ENCODE results near the gene ACVR1B. TPM values are rescaled to one million over a fixed set of nuclear protein-coding genes. Genes with fewer than 3 reads are reported as not detected.
A peak's percentile ranks its signal among the peaks of the same experiment; 100 is the strongest.

The ACVR1B gene
- total RNA-seq, 1 donor from 2014 or later = 23.4 TPM

DNA sequence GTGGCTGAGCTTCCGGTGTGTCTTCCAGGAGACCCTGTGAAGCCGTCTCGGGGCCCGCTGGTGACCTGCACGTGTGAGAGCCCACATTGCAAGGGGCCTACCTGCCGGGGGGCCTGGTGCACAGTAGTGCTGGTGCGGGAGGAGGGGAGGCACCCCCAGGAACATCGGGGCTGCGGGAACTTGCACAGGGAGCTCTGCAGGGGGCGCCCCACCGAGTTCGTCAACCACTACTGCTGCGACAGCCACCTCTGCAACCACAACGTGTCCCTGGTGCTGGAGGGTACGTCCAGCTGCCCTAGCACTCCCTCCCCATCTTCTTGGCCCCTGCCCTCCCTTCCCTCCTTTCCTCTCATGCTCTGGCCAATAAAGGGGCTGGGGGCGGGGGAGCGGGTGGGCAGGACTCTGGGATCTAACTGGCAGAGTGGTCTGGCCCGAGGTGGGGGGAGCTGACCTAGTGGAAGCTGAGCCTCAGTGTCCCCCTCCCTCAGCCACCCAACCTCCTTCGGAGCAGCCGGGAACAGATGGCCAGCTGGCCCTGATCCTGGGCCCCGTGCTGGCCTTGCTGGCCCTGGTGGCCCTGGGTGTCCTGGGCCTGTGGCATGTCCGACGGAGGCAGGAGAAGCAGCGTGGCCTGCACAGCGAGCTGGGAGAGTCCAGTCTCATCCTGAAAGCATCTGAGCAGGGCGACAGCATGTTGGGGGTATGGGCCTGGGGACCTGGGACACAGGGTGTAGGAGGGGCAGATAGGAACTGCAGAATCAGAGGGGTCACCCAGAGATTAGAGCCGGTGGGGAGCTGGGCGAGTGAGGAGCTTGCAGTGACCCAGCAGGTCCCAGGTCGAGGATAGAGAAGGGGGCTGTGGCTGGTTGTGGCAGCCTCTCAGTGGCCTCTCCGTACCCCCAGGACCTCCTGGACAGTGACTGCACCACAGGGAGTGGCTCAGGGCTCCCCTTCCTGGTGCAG lies 38.1 kb upstream of the ACVR1B start:
- DNase-seq (ENCODE audit: low read depth) = no peak
- H3K4me3 ChIP-seq (ENCODE audit: low read depth, low read length) = no peak overlapping the region
- TF ChIP-seq, protein P1, sequence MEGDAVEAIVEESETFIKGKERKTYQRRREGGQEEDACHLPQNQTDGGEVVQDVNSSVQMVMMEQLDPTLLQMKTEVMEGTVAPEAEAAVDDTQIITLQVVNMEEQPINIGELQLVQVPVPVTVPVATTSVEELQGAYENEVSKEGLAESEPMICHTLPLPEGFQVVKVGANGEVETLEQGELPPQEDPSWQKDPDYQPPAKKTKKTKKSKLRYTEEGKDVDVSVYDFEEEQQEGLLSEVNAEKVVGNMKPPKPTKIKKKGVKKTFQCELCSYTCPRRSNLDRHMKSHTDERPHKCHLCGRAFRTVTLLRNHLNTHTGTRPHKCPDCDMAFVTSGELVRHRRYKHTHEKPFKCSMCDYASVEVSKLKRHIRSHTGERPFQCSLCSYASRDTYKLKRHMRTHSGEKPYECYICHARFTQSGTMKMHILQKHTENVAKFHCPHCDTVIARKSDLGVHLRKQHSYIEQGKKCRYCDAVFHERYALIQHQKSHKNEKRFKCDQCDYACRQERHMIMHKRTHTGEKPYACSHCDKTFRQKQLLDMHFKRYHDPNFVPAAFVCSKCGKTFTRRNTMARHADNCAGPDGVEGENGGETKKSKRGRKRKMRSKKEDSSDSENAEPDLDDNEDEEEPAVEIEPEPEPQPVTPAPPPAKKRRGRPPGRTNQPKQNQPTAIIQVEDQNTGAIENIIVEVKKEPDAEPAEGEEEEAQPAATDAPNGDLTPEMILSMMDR (conservative IDR thresholded peaks at IDR 0.05; ENCODE audit: low read depth, low read length) = peak; percentile 3

DNA sequence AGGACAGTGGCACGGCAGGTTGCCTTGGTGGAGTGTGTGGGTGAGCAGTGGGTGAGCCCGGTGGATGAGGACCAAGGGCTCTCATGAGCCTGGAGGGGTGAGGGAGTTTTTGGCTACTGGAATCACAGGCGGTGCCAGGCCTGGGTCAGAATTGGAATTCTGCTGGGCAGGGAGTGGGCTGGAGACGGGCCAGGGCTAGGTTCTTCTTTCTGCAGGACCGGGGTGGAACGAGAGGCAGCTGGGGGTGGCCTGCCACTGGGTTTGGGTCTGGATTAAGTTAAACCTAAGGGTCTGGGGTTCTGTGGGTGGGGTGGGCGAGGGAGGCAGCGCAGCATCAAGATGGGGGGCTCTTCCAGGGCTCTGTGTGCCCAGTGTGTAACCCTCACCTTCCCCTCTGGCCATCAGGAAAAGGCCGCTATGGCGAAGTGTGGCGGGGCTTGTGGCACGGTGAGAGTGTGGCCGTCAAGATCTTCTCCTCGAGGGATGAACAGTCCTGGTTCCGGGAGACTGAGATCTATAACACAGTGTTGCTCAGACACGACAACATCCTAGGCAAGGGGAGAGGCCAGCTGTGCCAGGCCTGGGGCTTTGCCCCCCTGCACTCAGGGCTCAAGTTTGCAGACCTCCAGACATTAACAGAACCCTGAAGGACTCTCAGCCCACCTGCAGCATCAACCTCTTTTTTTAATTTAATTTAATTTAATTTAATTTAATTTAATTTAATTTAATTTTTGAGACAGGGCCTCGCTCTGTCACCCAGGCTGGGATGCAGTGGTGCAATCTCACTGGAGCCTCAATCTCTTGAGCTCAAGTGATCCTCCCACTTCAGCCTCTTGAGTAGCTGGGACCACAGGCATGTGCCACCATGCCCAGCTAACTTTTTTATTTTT lies 37.2 kb upstream of the ACVR1B start:
- H3K4me3 ChIP-seq (ENCODE audit: low read depth, low read length) = no peak overlapping the region
- TF ChIP-seq, protein P1 (conservative IDR thresholded peaks at IDR 0.05; ENCODE audit: low read depth, low read length) = no peak
- no peak for DNase-seq (ENCODE audit: low read depth)

DNA sequence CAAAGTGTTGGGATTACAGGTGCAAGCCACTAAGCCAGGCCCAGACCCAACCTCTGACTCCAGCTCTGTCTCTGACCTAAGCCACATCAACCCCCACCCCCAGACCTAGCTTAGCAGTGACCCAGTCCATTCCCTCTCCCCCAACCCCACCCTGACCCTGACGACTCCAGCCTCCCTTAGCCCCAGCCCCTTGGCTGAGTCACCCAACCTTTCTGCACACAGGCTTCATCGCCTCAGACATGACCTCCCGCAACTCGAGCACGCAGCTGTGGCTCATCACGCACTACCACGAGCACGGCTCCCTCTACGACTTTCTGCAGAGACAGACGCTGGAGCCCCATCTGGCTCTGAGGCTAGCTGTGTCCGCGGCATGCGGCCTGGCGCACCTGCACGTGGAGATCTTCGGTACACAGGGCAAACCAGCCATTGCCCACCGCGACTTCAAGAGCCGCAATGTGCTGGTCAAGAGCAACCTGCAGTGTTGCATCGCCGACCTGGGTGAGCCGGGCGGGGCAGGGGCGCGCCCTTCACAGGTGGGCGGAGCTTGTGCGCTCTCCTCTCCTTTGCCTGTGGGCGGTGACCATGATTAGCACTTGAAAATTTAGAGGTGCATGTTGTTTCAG lies 36.4 kb upstream of the ACVR1B start:
- TF ChIP-seq, protein P1 (conservative IDR thresholded peaks at IDR 0.05; ENCODE audit: low read depth, low read length) = no peak
- no peak overlapping the region for H3K4me3 ChIP-seq (ENCODE audit: low read depth, low read length)

DNA sequence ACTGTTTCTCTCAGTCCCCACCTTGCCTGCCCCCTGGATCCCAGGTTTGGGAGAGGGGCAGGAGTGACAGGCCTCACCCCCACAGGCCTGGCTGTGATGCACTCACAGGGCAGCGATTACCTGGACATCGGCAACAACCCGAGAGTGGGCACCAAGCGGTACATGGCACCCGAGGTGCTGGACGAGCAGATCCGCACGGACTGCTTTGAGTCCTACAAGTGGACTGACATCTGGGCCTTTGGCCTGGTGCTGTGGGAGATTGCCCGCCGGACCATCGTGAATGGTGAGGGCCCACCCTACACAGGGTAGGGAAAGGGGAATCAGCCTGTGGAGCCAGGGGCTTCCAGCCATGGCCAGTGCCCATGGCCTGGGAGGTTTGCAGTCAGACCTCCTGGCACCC lies 35.5 kb upstream of the ACVR1B start:
- DNase-seq (ENCODE audit: low read depth) = no peak
- TF ChIP-seq, protein P1 (conservative IDR thresholded peaks at IDR 0.05; ENCODE audit: low read depth, low read length) = no peak

More for the DNA sequence above, 36.4 kb upstream of the ACVR1B start:
- no peak for DNase-seq (ENCODE audit: low read depth)

DNA sequence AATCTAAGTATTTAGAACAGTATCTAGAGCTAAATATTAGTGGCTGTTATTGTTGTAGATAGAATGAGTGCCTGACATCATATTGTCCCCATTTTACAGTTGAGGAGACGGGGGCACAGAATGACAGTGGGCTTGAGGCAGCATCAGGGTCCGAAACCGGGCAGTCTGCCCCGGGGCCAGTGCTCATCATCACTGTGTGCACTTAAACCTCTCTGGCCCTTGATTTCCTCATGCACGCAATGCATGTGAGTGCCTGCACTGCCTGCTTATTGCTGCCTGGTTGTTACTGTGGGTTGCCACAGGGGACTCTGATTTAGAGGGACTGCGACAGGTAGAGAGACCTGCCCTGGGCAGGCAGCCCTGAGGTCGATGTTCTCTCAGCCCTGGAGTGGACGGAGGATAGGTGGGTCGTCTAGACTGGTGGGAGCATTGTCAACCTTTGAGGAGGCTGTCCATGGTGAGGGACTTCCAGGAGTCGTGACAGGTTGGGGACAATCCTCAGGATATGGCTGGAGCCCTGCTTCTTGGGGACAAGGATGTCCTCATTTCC lies 34.4 kb upstream of the ACVR1B start:
- TF ChIP-seq, protein P1 (conservative IDR thresholded peaks at IDR 0.05; ENCODE audit: low read depth, low read length) = no peak
- DNase-seq (ENCODE audit: low read depth) = no peak
- no peak overlapping the region for H3K4me3 ChIP-seq (ENCODE audit: low read depth, low read length)

More for the DNA sequence above, 35.5 kb upstream of the ACVR1B start:
- H3K4me3 ChIP-seq (ENCODE audit: low read depth, low read length) = no peak overlapping the region

DNA sequence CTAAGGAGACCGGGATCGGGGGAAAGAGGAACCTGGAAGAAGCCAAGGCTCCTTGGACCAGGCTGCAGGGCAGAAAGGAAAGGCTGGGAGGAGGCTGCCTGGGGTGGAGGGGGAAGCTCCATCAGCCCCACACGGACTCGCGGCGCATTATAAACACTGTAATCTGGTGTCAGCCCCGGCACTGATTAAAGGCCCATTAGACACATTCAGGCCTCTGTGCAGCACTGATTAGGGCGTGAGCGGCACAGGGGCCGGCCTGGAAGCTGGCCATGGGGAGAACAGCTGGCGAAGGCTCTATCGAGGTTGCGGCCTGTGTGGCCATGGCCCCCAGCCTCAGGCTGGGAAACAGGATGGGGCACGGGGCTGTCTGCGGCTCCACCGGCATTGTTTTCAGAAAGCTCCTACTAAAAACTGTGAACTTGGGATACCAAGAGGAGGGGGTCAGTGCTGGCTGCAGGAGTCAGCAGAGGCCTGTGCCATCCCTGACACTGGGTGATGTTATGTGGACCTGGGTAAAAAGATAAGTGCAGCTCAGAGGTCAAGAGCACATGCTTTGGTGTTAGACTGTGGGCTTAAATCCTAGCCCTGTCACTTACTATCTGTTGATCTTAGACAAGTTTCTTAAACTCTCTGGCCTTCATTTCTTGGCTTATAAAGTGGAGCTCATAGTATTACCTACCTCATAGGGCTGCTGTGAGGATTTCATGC lies 33.6 kb upstream of the ACVR1B start:
- TF ChIP-seq, protein P1 (conservative IDR thresholded peaks at IDR 0.05; ENCODE audit: low read depth, low read length) = no peak
- no peak for DNase-seq (ENCODE audit: low read depth)
- H3K4me3 ChIP-seq (ENCODE audit: low read depth, low read length) = no peak overlapping the region
